Right lobe of liver (tissue), 4 donors: ENCODE data around the gene OTOA.

Experiments used
- POLR2A ChIP-seq: fragments of 450-650 bp; IDR thresholded peaks from one replicate; pipeline ENCODE4 v1.6.1; 2017; ENCODE audit warnings: antibody characterized with exemption, mild to moderate bottlenecking
- TF ChIP-seq, protein P1 (sequence below), 4 donors: fragments of 200-600 bp in 3 of 4; fragments of 450-650 bp in 1 of 4; IDR thresholded peaks; one replicate each; pipeline versions ENCODE4 v1.5.1 to v1.8.0; 2016 to 2022; ENCODE audit warnings: antibody characterized with exemption in 4 of 4, mild to moderate bottlenecking in 2 of 4
- donor health status: DM: no; HTN: no; CAD: no.
- donor health status: DM: no; HTN: no; CAD: no.
- donor health status: DM: no; HTN: yes; CAD: no.

DNA sequence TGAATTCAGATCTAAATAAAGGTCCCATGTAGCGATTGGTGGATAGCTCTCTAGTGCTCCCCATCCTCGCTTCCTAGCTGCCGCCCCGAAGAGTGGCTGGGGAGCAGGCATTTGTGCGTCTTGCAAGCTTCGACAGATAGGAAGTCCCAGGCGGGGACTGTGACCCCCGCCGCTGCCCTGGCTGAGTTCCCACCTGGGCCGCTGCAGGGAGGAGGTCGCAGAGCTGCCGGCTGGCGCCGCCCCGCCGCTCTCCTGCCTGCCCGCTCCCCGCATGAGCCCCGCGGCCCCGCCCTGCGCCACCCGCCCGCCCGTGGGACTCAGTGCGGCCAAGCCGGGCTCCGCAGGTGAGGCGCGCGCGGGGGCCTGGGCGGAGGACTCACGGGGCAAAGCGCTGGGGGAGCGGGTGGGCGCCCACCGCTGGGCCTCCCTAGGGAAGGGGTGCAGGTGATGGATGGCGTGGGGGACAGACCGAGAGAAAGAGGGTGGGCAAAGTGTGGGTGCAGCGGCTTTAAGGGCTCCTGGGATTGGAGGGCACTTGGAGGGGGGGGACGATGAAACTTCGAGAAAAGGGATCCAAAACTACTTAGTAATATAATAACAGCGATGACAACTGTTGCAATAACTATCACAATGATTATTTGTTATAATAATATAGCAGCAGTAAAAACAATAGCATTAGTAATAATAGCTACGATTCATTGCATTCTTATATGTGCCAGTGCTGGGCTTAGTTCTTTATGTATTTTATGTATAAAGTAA is at the start of gene OTOA:
- TF ChIP-seq, protein P1, sequence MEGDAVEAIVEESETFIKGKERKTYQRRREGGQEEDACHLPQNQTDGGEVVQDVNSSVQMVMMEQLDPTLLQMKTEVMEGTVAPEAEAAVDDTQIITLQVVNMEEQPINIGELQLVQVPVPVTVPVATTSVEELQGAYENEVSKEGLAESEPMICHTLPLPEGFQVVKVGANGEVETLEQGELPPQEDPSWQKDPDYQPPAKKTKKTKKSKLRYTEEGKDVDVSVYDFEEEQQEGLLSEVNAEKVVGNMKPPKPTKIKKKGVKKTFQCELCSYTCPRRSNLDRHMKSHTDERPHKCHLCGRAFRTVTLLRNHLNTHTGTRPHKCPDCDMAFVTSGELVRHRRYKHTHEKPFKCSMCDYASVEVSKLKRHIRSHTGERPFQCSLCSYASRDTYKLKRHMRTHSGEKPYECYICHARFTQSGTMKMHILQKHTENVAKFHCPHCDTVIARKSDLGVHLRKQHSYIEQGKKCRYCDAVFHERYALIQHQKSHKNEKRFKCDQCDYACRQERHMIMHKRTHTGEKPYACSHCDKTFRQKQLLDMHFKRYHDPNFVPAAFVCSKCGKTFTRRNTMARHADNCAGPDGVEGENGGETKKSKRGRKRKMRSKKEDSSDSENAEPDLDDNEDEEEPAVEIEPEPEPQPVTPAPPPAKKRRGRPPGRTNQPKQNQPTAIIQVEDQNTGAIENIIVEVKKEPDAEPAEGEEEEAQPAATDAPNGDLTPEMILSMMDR (IDR thresholded peaks at IDR 0.05), result no peak
- TF ChIP-seq POLR2A, result no peak
